A673 (cell line): Measurements from ENCODE around the gene ZMYND8.

Experiments
- EZH2 ChIP-seq: fragments of 200-600 bp; sonication (generic); IDR thresholded peaks from 2 replicates; pipeline ENCODE4 v1.6.1; 2017; ENCODE audit warnings: borderline replicate concordance, low read depth, mild to moderate bottlenecking, mixed read lengths, antibody characterized with exemption, low read length; ENCODE audit not compliant: poor library complexity, severe bottlenecking
- TF ChIP-seq, protein P1 (sequence below): fragments of 300-800, 200-600 bp; sonication (generic); conservative IDR thresholded peaks from 2 replicates; pipeline ENCODE4 v1.5.1; 2017; ENCODE audit warnings: low read depth, mild to moderate bottlenecking, antibody characterized with exemption, low read length, moderate library complexity, mixed read lengths

DNA sequence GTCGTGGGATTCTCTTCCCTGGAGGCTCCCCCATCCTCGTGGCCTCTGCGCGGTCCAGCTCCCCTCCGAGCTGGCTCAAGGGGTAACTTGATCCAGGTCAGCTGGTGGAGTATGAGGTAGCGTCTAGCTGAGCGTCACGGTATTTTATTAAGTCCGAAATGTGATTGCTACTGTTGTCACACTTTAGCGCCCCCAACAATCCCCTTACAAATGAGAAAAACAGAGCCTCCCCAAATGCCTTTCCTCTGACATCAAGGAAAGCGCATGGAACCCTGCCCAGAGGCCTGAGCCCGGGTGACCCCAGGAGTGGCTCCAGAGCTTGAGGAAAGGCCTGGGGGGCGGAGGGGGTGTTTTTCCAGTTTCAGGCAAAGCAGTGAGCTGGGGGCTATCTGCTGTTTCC, 192.4 kb downstream of the ZMYND8 start:
- TF ChIP-seq EZH2, result no peak
- TF ChIP-seq, protein P1, sequence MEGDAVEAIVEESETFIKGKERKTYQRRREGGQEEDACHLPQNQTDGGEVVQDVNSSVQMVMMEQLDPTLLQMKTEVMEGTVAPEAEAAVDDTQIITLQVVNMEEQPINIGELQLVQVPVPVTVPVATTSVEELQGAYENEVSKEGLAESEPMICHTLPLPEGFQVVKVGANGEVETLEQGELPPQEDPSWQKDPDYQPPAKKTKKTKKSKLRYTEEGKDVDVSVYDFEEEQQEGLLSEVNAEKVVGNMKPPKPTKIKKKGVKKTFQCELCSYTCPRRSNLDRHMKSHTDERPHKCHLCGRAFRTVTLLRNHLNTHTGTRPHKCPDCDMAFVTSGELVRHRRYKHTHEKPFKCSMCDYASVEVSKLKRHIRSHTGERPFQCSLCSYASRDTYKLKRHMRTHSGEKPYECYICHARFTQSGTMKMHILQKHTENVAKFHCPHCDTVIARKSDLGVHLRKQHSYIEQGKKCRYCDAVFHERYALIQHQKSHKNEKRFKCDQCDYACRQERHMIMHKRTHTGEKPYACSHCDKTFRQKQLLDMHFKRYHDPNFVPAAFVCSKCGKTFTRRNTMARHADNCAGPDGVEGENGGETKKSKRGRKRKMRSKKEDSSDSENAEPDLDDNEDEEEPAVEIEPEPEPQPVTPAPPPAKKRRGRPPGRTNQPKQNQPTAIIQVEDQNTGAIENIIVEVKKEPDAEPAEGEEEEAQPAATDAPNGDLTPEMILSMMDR, result no peak
